Stimulated activated CD8-positive, alpha-beta memory T cell treated with anti-CD3 and anti-CD28 coated beads, Interleukin-15, amount 100 ng/mL, for 1 hour (primary cell): ENCODE results near the gene ZBED4.

Experiments used
- DNase-seq: peaks from one replicate; pipeline ENCODE4 v3.0.0-alpha.2; 2020; ENCODE audit warnings: low read depth

Gene ZBED4

GRCh38 chr22:49900441-49901230 lies 47.0 kb downstream of the ZBED4 start:
- DNase-seq, result no peak

- DNase-seq, result no peak
Measured at GRCh38 chr22:49901457-49901856, 47.8 kb downstream of the ZBED4 start.

DNA sequence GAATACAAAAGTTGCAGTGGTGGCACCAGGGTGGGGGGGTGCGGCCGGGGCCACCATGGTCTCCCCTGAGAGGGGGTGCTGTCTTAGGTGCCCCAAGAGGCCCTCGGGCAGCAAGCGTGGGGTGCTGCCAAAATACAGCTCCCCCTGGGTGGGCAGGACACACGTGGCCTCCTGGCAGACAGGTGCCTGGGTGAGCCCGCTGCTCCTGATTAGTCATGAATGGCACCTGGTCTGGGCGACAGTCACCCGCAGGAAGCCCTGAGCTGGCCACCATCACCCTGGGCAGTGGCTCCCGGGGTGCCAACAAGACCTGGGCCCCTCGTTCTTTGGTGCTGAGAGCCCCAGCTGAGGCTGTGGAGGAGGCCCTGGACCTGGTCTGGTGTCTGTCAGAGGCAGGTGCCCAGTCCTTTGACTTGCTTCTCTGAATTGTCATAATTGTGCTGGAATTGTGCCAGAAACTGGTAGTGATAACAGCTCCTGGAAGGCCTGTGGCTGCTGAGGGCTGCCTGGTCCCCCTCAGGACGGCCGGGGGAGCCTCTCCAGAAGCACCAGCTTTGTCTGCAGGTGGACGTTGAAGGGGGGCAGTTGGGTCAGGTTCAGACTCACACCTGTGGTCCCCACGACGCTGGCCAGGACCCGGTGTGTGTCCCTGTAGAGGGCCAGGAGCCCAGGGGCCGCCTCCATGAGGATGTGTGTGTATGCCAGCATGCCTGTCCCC lies 49.8 kb downstream of the ZBED4 start:
- DNase-seq, result no peak

GRCh38 chr22:49904040-49904369 lies 50.4 kb downstream of the ZBED4 start:
- DNase-seq, result no peak

GRCh38 chr22:49905465-49905864 lies 51.8 kb downstream of the ZBED4 start:
- no peak for DNase-seq

DNA sequence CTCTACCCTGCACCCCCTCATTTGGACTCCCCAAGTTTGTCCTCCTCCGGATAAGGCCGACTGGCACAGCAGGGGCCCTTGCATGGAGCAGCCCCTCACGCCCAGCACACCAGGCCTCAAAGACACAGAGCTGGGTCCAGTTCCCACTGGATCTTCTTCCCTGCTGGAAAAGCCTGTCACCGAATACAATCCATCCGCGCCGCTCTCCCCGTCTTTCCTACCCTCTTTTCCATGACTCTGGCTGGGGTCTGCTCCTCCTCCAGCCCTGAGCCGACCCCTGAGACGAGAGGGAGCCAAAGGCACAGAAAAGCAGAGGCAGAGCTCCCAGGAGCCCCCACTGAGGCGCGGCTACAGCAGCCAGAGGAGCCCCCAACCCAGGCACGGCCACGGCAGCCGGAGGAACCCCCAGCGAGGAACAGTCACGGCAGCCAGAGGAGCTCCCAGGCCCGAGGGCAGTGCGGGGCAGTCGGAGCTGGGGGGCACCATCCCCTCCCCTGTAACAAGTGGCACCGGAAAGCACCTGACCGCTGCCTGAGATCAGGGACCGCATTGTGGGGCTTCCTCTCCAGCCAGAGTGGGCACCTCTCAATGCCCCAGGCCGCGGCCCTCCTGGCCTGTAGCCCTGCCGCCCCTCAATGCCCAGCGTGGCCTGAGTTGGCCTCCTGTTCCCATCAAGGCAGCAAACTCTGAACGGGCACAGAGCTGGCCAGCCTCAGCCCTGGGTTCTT lies 52.6 kb downstream of the ZBED4 start:
- DNase-seq, result no peak

- no peak for DNase-seq
Measured at GRCh38 chr22:49906799-49907290, 53.2 kb downstream of the ZBED4 start.

- DNase-seq, result no peak
Measured at GRCh38 chr22:49907807-49908206, 54.2 kb downstream of the ZBED4 start.

DNA sequence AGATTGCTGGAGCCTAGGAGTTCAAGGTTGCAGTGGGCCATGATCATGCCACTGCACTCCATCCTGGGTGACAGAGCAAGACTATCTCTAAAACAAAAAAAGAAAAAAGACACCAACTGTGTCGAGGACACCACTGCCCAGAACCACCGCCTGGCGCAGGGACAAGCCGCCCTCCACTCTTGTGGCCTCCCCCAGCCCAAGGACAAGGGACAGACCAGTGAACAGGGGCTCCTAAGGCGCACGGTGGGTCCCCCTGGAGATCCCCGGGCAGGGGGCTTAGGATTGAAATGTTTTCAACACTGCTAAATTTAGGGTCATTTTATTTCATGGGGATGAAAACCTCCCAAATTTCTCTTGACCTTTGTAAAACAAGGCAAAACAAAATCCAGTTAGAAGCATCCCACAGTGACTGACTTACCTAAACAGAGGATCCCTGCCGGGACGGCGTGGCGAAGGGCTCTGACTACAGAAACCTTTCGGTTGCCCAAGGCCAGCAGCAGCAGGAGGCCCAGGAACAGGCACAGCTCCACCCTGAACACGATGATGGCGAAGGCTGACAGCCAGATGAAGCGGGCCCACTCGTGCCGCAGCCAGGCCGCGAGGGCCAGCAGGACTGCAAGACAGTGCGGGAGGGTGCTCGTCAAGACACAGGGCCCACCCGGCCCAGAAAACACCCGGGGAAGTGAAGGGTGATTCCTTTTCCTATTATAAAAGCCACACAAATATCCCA lies 56.0 kb downstream of the ZBED4 start:
- no peak for DNase-seq

DNA sequence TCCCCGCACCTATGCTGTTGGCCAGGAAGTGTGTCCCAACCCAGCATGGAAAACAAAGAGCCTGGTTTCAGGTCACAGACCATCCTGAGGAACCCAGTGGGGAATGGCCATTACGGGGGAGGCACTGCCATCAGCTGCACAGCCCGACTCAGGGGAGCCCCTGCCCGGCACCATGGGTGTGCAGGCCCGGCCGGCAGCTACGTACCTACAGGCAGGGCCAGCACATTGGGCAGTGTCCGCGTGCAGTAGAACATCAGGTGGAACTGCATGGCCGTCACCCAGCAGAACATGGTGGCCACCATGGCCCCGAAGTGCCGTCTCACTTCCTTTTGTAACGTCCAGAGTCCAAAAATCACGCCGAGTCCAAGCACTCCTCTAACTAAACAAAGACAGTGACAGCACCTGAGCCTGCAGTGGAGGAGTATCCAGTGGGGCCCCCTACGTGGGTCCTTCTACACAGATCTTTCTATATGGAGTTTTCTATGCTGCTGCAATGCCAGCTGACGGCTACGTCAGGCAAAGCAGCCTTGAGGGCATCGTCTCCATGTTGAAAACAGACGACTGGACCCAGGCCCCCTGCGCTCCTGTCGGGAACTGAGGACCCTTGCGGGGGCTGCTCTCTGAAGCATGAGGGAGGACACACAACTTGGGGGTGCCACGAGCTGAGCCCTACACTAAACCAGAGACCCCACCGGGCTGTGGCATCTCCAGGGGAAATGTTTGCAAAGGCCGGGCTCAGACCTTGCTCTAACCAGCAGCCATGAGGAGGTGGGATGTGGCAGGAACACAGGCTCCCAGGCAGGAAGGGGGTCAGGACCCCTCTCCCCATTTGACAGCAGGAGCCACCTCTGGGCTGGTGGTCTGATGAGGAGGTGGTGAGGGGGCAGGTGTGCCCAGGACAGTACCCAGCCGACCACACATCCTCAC lies 56.8 kb downstream of the ZBED4 start:
- no peak for DNase-seq

DNA sequence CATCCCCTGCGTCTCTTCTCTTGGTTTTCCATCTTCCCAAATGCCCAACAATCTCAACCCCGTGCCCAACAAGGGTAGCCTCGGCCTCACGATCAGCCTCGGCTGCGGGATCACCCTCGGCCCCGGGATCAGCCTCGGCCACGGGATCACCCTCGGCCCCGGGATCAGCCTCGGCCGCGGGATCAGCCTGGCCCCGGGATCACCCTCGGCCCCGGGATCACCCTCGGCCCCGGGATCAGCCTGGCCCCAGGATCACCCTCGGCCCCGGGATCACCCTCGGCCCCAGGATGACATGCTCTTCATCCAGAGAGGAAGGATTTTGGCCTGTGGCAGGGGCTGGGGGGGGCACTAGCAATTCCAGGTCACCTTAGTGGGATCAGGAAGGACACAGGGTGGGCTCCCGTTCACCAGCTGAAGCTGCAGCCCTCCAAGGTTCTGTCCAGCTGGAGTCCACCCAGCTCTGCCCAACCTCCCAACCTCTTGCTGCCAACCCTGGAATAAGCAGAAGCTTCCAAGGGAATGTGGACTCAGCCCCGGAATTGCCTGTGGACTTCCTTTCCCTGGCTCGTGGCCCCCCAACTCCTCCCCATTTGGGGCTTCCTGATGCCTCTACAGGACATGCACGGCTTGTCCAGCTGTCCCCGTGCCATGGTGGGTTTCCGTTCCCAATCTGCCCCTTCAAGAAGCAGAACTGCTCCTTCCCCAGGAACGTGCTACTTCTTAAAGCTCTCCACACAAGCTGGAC lies 58.4 kb downstream of the ZBED4 start:
- DNase-seq, result no peak

GRCh38 chr22:49913026-49913425 lies 59.4 kb downstream of the ZBED4 start:
- no peak for DNase-seq

DNA sequence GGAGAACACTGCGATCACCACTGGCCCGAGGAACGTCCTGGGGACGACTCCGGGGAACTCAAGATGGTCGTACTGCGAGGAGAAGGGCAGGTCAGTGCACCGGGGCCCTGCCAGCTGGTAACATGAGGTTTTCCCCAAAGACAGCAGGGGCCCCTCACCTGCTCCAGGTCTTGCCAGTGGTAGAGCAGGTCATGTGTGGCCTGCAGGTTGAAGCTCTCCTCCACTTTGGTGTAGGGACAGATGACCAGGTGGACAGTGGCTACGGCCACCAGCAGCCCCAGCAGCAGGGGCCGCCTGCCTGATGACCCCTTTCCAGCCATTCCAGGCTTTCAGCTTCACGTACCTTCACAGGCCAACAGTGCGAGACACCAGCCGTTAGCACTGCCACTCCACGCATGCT lies 59.8 kb downstream of the ZBED4 start:
- no peak for DNase-seq

DNA sequence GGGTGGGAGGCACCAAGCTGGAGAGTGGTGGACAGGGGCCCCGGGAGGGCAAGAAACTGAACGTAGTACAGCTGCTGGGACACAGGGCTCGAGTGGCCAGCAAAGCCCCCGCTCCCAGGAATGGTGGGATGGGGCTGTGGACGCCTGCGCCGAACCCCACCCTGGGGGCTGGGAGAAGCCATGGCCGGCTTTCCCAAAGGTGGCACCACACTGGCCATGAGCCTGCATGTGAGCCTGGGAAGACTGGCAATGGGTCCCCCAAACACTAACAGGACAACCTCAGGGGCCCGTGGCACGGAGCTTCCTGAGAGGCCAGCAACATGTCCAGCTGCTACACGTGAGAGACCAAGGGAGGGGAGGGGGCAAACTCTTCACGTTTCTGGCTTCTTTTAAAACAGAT lies 60.6 kb downstream of the ZBED4 start:
- no peak for DNase-seq

- no peak for DNase-seq
Measured at GRCh38 chr22:49915610-49916009, 62.0 kb downstream of the ZBED4 start.

GRCh38 chr22:49916831-49917230 lies 63.2 kb downstream of the ZBED4 start:
- no peak for DNase-seq

- DNase-seq, result peak; percentile 91
Measured at GRCh38 chr22:49917974-49918910, 64.6 kb downstream of the ZBED4 start, which contains the start of the genes ALG12 and CRELD2. ALG12 (minus strand) TSS chr22:49918438; CDS start chr22:49913765, 4,673 bp downstream. CRELD2 (plus strand) TSS chr22:49918634; CDS start chr22:49918770, 136 bp downstream.

DNA sequence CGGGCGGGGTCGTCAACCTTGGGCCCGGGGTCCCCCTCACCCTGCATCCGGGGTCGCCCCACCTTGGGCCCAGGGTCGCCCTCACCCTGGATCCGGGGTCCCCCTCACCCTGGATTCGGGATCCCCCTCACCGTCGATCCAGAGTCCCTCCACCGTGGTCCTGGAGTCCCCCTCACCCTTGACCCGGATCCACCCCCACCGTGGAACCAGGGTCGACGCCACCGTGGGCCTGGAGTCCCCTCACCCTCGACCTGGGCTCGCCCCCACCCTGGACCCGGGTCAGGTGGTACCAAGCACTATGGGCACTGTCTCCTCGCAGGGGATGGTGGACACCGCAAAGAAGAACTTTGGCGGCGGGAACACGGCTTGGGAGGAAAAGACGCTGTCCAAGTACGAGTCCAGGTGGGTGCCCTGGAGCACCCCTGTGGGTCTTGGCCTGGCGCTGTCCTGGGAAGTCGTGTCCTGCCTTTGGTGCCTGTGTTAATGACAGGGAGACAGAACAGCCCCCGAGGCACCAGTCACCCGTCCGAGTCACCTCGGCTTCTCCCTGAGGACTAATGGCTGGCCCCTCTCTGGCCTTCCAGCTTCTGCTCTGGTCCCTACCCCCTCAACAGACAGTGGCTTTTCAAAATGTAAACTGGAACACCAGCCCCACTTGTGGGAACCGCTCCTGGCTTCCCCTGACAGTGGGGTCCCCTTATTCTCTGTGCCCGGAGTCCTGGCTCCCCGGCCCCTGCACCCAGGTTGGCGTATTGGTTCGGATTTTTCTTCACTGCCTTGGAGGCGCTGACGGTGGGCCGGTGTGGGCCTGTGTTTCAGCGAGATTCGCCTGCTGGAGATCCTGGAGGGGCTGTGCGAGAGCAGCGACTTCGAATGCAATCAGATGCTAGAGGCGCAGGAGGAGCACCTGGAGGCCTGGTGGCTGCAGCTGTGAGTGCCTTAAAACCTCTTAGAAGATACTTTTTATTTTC lies 65.6 kb downstream of the ZBED4 start:
- no peak for DNase-seq
